HepG2 (cell line): ENCODE results near the gene GATA5. TPM values are rescaled to one million over a fixed set of nuclear protein-coding genes. Genes with fewer than 3 reads are reported as not detected.

Experiments
- ADNP ChIP-seq: sonication (generic); formaldehyde crosslinking; IDR thresholded peaks from 2 replicates; pipeline ENCODE4 v1.4.0; 2020; ENCODE audit warnings: missing genetic modification reagents
- FOXA1 ChIP-seq, 2 experiments: fragments of 450-650 bp in 1 of 2; sonication (generic) in 1 of 2; formaldehyde crosslinking in 1 of 2; IDR thresholded peaks; 2 replicates each; pipeline versions ENCODE4 v1.4.0 to v1.6.1; 2016 to 2020; ENCODE audit warnings: missing genetic modification reagents in 1 of 2
- KIAA2018 ChIP-seq: sonication (generic); formaldehyde crosslinking; IDR thresholded peaks from 2 replicates; pipeline ENCODE4 v1.5.0; 2020; ENCODE audit warnings: mild to moderate bottlenecking, missing genetic modification reagents, borderline replicate concordance
- MTA1 ChIP-seq: sonication (generic); formaldehyde crosslinking; IDR thresholded peaks from 2 replicates; pipeline ENCODE4 v1.4.0; 2020; ENCODE audit warnings: missing genetic modification reagents, mild to moderate bottlenecking, borderline replicate concordance
- MZF1 ChIP-seq: sonication (generic); formaldehyde crosslinking; IDR thresholded peaks from 2 replicates; pipeline ENCODE4 v1.8.1; 2023; ENCODE audit warnings: mild to moderate bottlenecking, missing genetic modification reagents, borderline replicate concordance
- PATZ1 ChIP-seq: sonication (generic); formaldehyde crosslinking; IDR thresholded peaks from 2 replicates; pipeline ENCODE4 v1.4.0; 2020; ENCODE audit warnings: missing genetic modification reagents
- THRA ChIP-seq: sonication (generic); formaldehyde crosslinking; IDR thresholded peaks from 2 replicates; pipeline ENCODE4 v1.4.0; 2020; ENCODE audit warnings: missing genetic modification reagents, borderline replicate concordance
- U2AF1 ChIP-seq: fragments of 200-400 bp; formaldehyde crosslinking; optimal IDR thresholded peaks from 2 replicates; pipeline ENCODE3; 2017; ENCODE audit warnings: mild to moderate bottlenecking, low read depth, low read length
- ZC3H13 ChIP-seq: sonication (generic); formaldehyde crosslinking; IDR thresholded peaks from 2 replicates; pipeline ENCODE4 v1.8.1; 2023; ENCODE audit warnings: mild to moderate bottlenecking, missing genetic modification reagents, moderate library complexity
- ZFP1 ChIP-seq: IDR thresholded peaks from 2 replicates; pipeline ENCODE4 v1.6.1; 2016
- ZFX ChIP-seq: sonication (generic); formaldehyde crosslinking; IDR thresholded peaks from 2 replicates; pipeline ENCODE4 v1.4.0; 2020; ENCODE audit warnings: mild to moderate bottlenecking, low read depth, missing genetic modification reagents, moderate library complexity
- ZNF253 ChIP-seq: sonication (generic); formaldehyde crosslinking; IDR thresholded peaks from 2 replicates; pipeline ENCODE4 v1.8.0; 2022; ENCODE audit warnings: mild to moderate bottlenecking, missing genetic modification reagents, borderline replicate concordance
- ZNF768 ChIP-seq: sonication (generic); formaldehyde crosslinking; IDR thresholded peaks from 2 replicates; pipeline ENCODE4 v1.4.0; 2020; ENCODE audit warnings: missing genetic modification reagents
- polyA plus RNA-seq, 8 experiments: library from polyadenylated mRNA; depleted of rRNA in 3 of 8; stranded (reverse) in 7 of 8; unstranded in 1 of 8; fragments of >200 nt; fragmentation: Illumina TruSeq in 4 of 8; extraction: Trizol in 4 of 8; gene quantifications; 2 replicates each; pipeline versions ENCODE4 v1.2.1 to v1.2.3, GENCODE V29; 2011 to 2016; ENCODE audit warnings: low read depth in 4 of 8, missing spikeins in 1 of 8, mixed read lengths in 1 of 8; ENCODE audit not compliant: insufficient read depth in 1 of 8
- total RNA-seq, 5 experiments: library from RNA; depleted of rRNA; stranded (reverse); fragments of >200 nt; fragmentation: Illumina TruSeq; extraction: Trizol; gene quantifications; 2 replicates each; pipeline ENCODE4 v1.2.3, GENCODE V29; 2016; ENCODE audit warnings: low read depth in 1 of 5

The GATA5 gene
- total and polyA plus RNA-seq, 2 of the 13 experiments (the other 11 are each of a cell fraction or from before 2014, with no cell fraction given): 0.12 to 0.20 TPM

- TF ChIP-seq THRA: no peak
- TF ChIP-seq ZNF768: peak; percentile 76; the same call in 1 of the 2 replicates
- no peak for TF ChIP-seq U2AF1
- no peak for TF ChIP-seq MZF1 (CRISPR knock-in tag)
- no peak for TF ChIP-seq FOXA1 (IDR thresholded peaks at IDR 0.05)
- peak; percentile 36 for TF ChIP-seq FOXA1 (CRISPR knock-in tag; IDR thresholded peaks at IDR 0.05)
- TF ChIP-seq ZC3H13 (CRISPR knock-in tag): 0 out of 2 replicates have a peak, but pooled peaks have one; percentile 24
- no peak for TF ChIP-seq ZFP1 (CRISPR knock-in tag)
- TF ChIP-seq KIAA2018 (CRISPR knock-in tag): no peak
- peak; percentile 15; the same call in 1 of the 2 replicates for TF ChIP-seq MTA1 (CRISPR knock-in tag)
- TF ChIP-seq PATZ1: peak; percentile 66; the same call in 1 of the 2 replicates
- TF ChIP-seq ZNF253 (CRISPR knock-in tag): no peak
- TF ChIP-seq ADNP (CRISPR knock-in tag): no peak
- TF ChIP-seq ZFX: peak; percentile 42; the same call in 1 of the 2 replicates
- TF ChIP-seq, all 625 proteins: peak for 9
These were observed 10.7 kb upstream of the GATA5 start (continued) for GRCh38 chr20:62486484-62486883.
